Kidney (tissue), 14 donors: ENCODE data around the gene ORC2. TPM values are rescaled to one million over a fixed set of nuclear protein-coding genes. Genes with fewer than 3 reads are reported as not detected.

Experiments
- DNase-seq, 5 donors: peaks; one replicate each; pipeline ENCODE4 v3.0.0-alpha.2; 2013 to 2020
- FAIRE-seq: peaks from 2 replicates; lab custom pipeline; 2012; peaks lifted over from hg19 to GRCh38; lab: Jason Lieb, UNC
- H3K27ac ChIP-seq, 2 donors: one replicate each; pipeline ENCODE4 v1.7.0; 2013; ENCODE audit warnings: low read depth in 2 of 2, low read length in 2 of 2, inconsistent platforms in 1 of 2
- H3K27me3 ChIP-seq: one replicate; pipeline ENCODE4 v1.7.1; 2013; ENCODE audit warnings: low read length, inconsistent platforms; ENCODE audit not compliant: control insufficient read depth, insufficient read depth
- H3K36me3 ChIP-seq, 3 donors: one replicate each; pipeline versions ENCODE4 v1.7.0 to v1.7.1; 2013; ENCODE audit warnings: low read length in 3 of 3, control low read depth in 1 of 3, inconsistent platforms in 1 of 3; ENCODE audit not compliant: insufficient read depth in 3 of 3, control insufficient read depth in 2 of 3
- H3K4me1 ChIP-seq, 3 donors: one replicate each; pipeline versions ENCODE4 v1.7.0 to v1.7.1; 2013; ENCODE audit warnings: low read length in 3 of 3, inconsistent platforms in 1 of 3, low read depth in 1 of 3; ENCODE audit not compliant: control insufficient read depth in 2 of 3, insufficient read depth in 2 of 3
- H3K4me3 ChIP-seq, 3 donors: one replicate each; pipeline versions ENCODE4 v1.7.0 to v1.8.1; 2013; ENCODE audit warnings: low read length in 3 of 3, control low read depth in 1 of 3, inconsistent platforms in 1 of 3
- H3K9ac ChIP-seq, 3 donors: one replicate each; pipeline versions ENCODE4 v1.7.0 to v1.7.1; 2013; ENCODE audit warnings: low read length in 3 of 3, control low read depth in 1 of 3, inconsistent platforms in 1 of 3
- H3K9me3 ChIP-seq, 3 donors: one replicate each; pipeline versions ENCODE4 v1.7.0 to v1.7.1; 2013; ENCODE audit warnings: low read length in 3 of 3, control low read depth in 1 of 3, inconsistent platforms in 1 of 3; ENCODE audit not compliant: control insufficient read depth in 2 of 3, insufficient read depth in 1 of 3
- intact Hi-C: fragments of 100-400 bp; cut with DNase I; formaldehyde crosslinking; loops from one replicate; pipeline ENCODE4 v1.11.1; 2022
- polyA plus RNA-seq: library from polyadenylated mRNA; stranded (reverse); fragments of 350-450 nt; fragmentation: Illumina TruSeq; extraction: RNeasy Lipid Tissue Mini Kit (QIAGEN cat#74804); gene quantifications from one replicate; pipeline ENCODE4 v1.2.3, GENCODE V29; 2014; ENCODE audit warnings: low read depth, low replicate concordance; ENCODE audit not compliant: insufficient read depth
- total RNA-seq: library from RNA; stranded (reverse); fragmentation: NEBNext Ultra II Directional; extraction: Animal tissue kit (Norgen Biotek cat#: 25700); gene quantifications from one replicate; pipeline ENCODE4 v1.2.1, GENCODE V29; 2021
- TF ChIP-seq, protein P1 (sequence below): IDR thresholded peaks from 3 replicates; pipeline ENCODE4 v1.5.1; 2012; ENCODE audit warnings: mild to moderate bottlenecking, moderate library complexity, borderline replicate concordance; ENCODE audit not compliant: insufficient read depth; ENCODE audit errors: extremely low read depth
- donor health status: control.
- donor health status: control.
- donor health status: control.
- donor health status: control.
- donor health status: control.
- donor health status: DM: yes; HTN: yes; CAD: no.
- donor health status: Normal renal cell carcinoma (clear cell type).

The ORC2 gene
- total and polyA plus RNA-seq, 2 donors from 2014 or later: 7.4 to 26.0 TPM

DNA sequence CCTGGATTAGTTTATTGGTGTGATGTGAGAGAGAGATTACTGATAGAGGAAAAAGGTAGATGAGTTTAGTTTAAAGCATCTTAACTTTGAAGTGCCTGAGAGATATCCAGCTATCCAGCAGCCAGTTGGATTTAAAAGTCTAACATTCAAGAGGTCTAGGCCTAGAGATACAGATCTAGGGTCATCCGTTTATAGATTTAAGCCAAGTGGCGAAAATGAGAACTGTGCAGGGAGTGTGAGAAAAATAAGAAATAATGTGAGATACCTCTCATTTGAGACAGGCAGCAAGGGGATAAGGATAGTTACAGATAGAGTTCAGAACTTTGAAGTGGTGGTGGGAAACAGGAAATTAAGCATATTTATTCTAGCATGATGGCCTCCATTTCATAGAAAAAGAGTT, 5.3 kb upstream of the ORC2 start:
- DNase-seq (no peak), FAIRE-seq (no peak)
- H3K9ac ChIP-seq: no peak overlapping the region
- H3K4me1 ChIP-seq: peaks cover 0 to 5% (median 4%) of the 10 kb centered on the region in 3 donors
- TF ChIP-seq, protein P1, sequence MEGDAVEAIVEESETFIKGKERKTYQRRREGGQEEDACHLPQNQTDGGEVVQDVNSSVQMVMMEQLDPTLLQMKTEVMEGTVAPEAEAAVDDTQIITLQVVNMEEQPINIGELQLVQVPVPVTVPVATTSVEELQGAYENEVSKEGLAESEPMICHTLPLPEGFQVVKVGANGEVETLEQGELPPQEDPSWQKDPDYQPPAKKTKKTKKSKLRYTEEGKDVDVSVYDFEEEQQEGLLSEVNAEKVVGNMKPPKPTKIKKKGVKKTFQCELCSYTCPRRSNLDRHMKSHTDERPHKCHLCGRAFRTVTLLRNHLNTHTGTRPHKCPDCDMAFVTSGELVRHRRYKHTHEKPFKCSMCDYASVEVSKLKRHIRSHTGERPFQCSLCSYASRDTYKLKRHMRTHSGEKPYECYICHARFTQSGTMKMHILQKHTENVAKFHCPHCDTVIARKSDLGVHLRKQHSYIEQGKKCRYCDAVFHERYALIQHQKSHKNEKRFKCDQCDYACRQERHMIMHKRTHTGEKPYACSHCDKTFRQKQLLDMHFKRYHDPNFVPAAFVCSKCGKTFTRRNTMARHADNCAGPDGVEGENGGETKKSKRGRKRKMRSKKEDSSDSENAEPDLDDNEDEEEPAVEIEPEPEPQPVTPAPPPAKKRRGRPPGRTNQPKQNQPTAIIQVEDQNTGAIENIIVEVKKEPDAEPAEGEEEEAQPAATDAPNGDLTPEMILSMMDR: no peak
- H3K9me3 ChIP-seq: no peaks in the 10 kb centered on the region
- no peaks in the 10 kb centered on the region for H3K27me3 ChIP-seq
- H3K4me3 ChIP-seq: no peak overlapping the region
- no peaks in the 10 kb centered on the region for H3K36me3 ChIP-seq
- intact Hi-C loops: no loop called here
- H3K27ac ChIP-seq: no peak overlapping the region

DNA sequence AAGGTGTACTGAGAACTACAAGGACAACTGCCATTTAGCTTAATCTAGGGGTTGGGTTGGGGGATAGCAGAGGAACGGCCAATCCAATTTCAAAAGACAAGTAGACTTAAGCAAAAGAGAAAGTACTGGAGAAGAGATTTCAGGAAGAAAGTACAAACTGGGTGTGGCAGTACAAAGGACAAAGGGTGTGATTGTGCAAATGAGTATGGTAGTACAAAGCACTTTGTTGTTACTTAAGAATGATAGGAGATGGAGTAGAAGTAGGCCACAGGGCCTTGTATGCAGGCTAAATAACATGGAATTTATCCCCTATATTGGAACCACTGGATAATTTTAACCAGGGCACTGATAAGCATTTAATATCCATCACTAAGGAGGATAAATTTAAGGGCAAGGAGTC, 4.7 kb upstream of the ORC2 start:
- no peak overlapping the region for H3K9ac ChIP-seq
- H3K4me3 ChIP-seq: no peak overlapping the region
- TF ChIP-seq, protein P1: no peak
- H3K4me1 ChIP-seq: peaks cover 0 to 5% (median 4%) of the 10 kb centered on the region in 3 donors
- FAIRE-seq: no peak
- intact Hi-C loops: no loop called here
- no peak for DNase-seq
- H3K27ac ChIP-seq: no peak overlapping the region
- no peaks in the 10 kb centered on the region for H3K9me3 ChIP-seq
- no peaks in the 10 kb centered on the region for H3K27me3 ChIP-seq
- no peaks in the 10 kb centered on the region for H3K36me3 ChIP-seq

DNA sequence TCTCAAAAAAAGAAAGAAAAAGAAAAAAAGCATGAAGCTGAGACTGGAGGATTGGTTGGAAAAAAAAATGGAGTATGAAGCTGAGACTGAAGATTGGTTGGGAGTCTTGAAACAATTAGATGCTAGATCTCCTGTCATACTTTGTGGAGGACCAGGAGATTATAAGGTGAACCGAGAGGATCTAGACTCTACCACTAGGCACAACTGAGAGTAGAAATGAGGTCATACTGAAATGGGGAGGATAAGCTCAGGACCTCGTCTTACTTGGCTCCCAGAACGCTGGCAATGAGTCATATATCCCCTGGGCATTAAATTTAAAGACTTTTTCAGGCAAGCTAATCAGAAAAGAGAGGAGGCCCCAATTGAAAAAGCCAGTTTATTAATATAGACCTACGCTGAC, 3.3 kb upstream of the ORC2 start:
- intact Hi-C loops: no loop called here
- FAIRE-seq: no peak

More for the DNA sequence above, 3.3 kb upstream of the ORC2 start:
- H3K9me3 ChIP-seq: no peaks in the 10 kb centered on the region
- H3K4me1 ChIP-seq: peaks cover 2 to 5% (median 4%) of the 10 kb centered on the region in 3 donors
- no peak overlapping the region for H3K4me3 ChIP-seq
- no peaks in the 10 kb centered on the region for H3K27me3 ChIP-seq
- H3K27ac ChIP-seq: no peak overlapping the region
- H3K36me3 ChIP-seq: no peaks in the 10 kb centered on the region
- DNase-seq: no peak
- H3K9ac ChIP-seq: no peak overlapping the region
- TF ChIP-seq, protein P1: no peak
